ENCODE data around the gene RPS6KA1. TPM values are rescaled to one million over a fixed set of nuclear protein-coding genes. Genes with fewer than 3 reads are reported as not detected.

The RPS6KA1 gene
- total and polyA plus RNA-seq, 2 experiments from 2014 or later = 1.2 to 1.7 TPM

GRCh38 chr1:26530895-26531598 lies 1.5 kb downstream of the RPS6KA1 start:
- H3K4me3 ChIP-seq = no peak overlapping the region
- H3K4me1 ChIP-seq (ENCODE audit: insufficient read depth) = no peaks in the 10 kb centered on the region
- H3K9me3 ChIP-seq (ENCODE audit: low read depth) = no peaks in the 10 kb centered on the region
- TF ChIP-seq EZH2phosphoT487 (IDR thresholded peaks at IDR 0.05; ENCODE audit: insufficient read depth, low read depth) = no peak
- no peak for TF ChIP-seq EZH2 (IDR thresholded peaks at IDR 0.05; ENCODE audit: insufficient read depth, poor library complexity, severe bottlenecking)
- H3K27ac ChIP-seq = no peak overlapping the region
- H3K79me2 ChIP-seq (ENCODE audit: insufficient read depth) = no peaks in the 10 kb centered on the region
- no peaks in the 10 kb centered on the region for H3K27me3 ChIP-seq (replicated peaks; ENCODE audit: insufficient read depth)
- H3K9me2 ChIP-seq (ENCODE audit: insufficient read depth) = no peaks in the 10 kb centered on the region
- in situ Hi-C loops (cut with MboI) = no loop called here
- peak; percentile 55 for DNase-seq
- no peak overlapping the region for H2AFZ ChIP-seq
- WGBS, 2 experiments (ENCODE audit: low coverage in 1 of 2, low lambda C conversion rate in 2 of 2, missing lambda C conversion rate in 2 of 2) = 88 to 93% methylated on average over 9 of the region's 9 CpGs
- no peaks in the 10 kb centered on the region for H3F3A ChIP-seq (ENCODE audit: insufficient read depth)
- H4K20me1 ChIP-seq (ENCODE audit: insufficient read depth) = no peaks in the 10 kb centered on the region
- no peak overlapping the region for H3K9ac ChIP-seq
- H3K4me2 ChIP-seq (ENCODE audit: unreplicated experiment) = no peak overlapping the region
- no peaks in the 10 kb centered on the region for H3K36me3 ChIP-seq (ENCODE audit: low read depth)

- DNase-seq = no peak
- no peaks in the 10 kb centered on the region for H3K79me2 ChIP-seq (ENCODE audit: insufficient read depth)
Observed at GRCh38 chr1:26531651-26532131, 2.1 kb downstream of the RPS6KA1 start.

GRCh38 chr1:26533951-26534509 lies 4.5 kb downstream of the RPS6KA1 start:
- TF ChIP-seq EZH2phosphoT487 (IDR thresholded peaks at IDR 0.05; ENCODE audit: insufficient read depth, low read depth) (no peak), EZH2 (IDR thresholded peaks at IDR 0.05; ENCODE audit: insufficient read depth, poor library complexity, severe bottlenecking) (no peak)
- Histone ChIP-seq H3K9ac (no peak overlapping the region), H3K27ac (no peak overlapping the region), H3K4me1 (ENCODE audit: insufficient read depth) (no peaks in the 10 kb centered on the region), H3K9me2 (ENCODE audit: insufficient read depth) (no peaks in the 10 kb centered on the region), H3K27me3 (replicated peaks; ENCODE audit: insufficient read depth) (no peaks in the 10 kb centered on the region), H3K9me3 (ENCODE audit: low read depth) (no peaks in the 10 kb centered on the region), H3K4me2 (ENCODE audit: unreplicated experiment) (no peak overlapping the region), H3K4me3 (no peak overlapping the region), H4K20me1 (ENCODE audit: insufficient read depth) (no peaks in the 10 kb centered on the region), H3K36me3 (ENCODE audit: low read depth) (no peaks in the 10 kb centered on the region), H3F3A (ENCODE audit: insufficient read depth) (no peaks in the 10 kb centered on the region), H3K79me2 (ENCODE audit: insufficient read depth) (no peaks in the 10 kb centered on the region), H2AFZ (no peak overlapping the region)
- DNase-seq = no peak
- WGBS, 2 experiments (ENCODE audit: low coverage in 1 of 2, low lambda C conversion rate in 2 of 2, missing lambda C conversion rate in 2 of 2) = 59 to 60% methylated on average over 5 of the region's 5 CpGs
- in situ Hi-C loops (cut with MboI) = no loop called here

More at GRCh38 chr1:26531651-26532131, 2.1 kb downstream of the RPS6KA1 start:
- Histone ChIP-seq H3K36me3 (ENCODE audit: low read depth) (no peaks in the 10 kb centered on the region), H3K27ac (no peak overlapping the region), H3K27me3 (replicated peaks; ENCODE audit: insufficient read depth) (no peaks in the 10 kb centered on the region), H3K4me3 (no peak overlapping the region), H3K9me3 (ENCODE audit: low read depth) (no peaks in the 10 kb centered on the region), H3F3A (ENCODE audit: insufficient read depth) (no peaks in the 10 kb centered on the region), H3K4me1 (ENCODE audit: insufficient read depth) (no peaks in the 10 kb centered on the region), H2AFZ (no peak overlapping the region), H3K4me2 (ENCODE audit: unreplicated experiment) (no peak overlapping the region), H3K9ac (no peak overlapping the region), H3K9me2 (ENCODE audit: insufficient read depth) (no peaks in the 10 kb centered on the region), H4K20me1 (ENCODE audit: insufficient read depth) (no peaks in the 10 kb centered on the region)
- WGBS, 2 experiments (ENCODE audit: low coverage in 1 of 2, low lambda C conversion rate in 2 of 2, missing lambda C conversion rate in 2 of 2) = 95 to 99% methylated on average over 12 of the region's 12 CpGs
- no peak for TF ChIP-seq EZH2phosphoT487 (IDR thresholded peaks at IDR 0.05; ENCODE audit: insufficient read depth, low read depth)
- TF ChIP-seq EZH2 (IDR thresholded peaks at IDR 0.05; ENCODE audit: insufficient read depth, poor library complexity, severe bottlenecking) = no peak
- in situ Hi-C loops (cut with MboI) = no loop called here

GRCh38 chr1:26535201-26535600 lies 5.6 kb downstream of the RPS6KA1 start:
- H3F3A ChIP-seq (ENCODE audit: insufficient read depth) = no peaks in the 10 kb centered on the region
- no peaks in the 10 kb centered on the region for H3K4me1 ChIP-seq (ENCODE audit: insufficient read depth)
- H2AFZ ChIP-seq = no peak overlapping the region
- no peak overlapping the region for H3K4me2 ChIP-seq (ENCODE audit: unreplicated experiment)
- in situ Hi-C loops (cut with MboI) = no loop called here
- no peaks in the 10 kb centered on the region for H4K20me1 ChIP-seq (ENCODE audit: insufficient read depth)
- no peaks in the 10 kb centered on the region for H3K9me3 ChIP-seq (ENCODE audit: low read depth)
- no peak for DNase-seq
- 20 to 30% methylated on average over 1 of the region's 1 CpG for WGBS, 2 experiments (ENCODE audit: low coverage in 1 of 2, low lambda C conversion rate in 2 of 2, missing lambda C conversion rate in 2 of 2)
- no peaks in the 10 kb centered on the region for H3K36me3 ChIP-seq (ENCODE audit: low read depth)
- no peaks in the 10 kb centered on the region for H3K79me2 ChIP-seq (ENCODE audit: insufficient read depth)
- no peak overlapping the region for H3K27ac ChIP-seq
- TF ChIP-seq EZH2phosphoT487 (IDR thresholded peaks at IDR 0.05; ENCODE audit: insufficient read depth, low read depth) = no peak
- H3K9me2 ChIP-seq (ENCODE audit: insufficient read depth) = no peaks in the 10 kb centered on the region
- H3K9ac ChIP-seq = no peak overlapping the region
- no peak overlapping the region for H3K4me3 ChIP-seq
- H3K27me3 ChIP-seq (replicated peaks; ENCODE audit: insufficient read depth) = no peaks in the 10 kb centered on the region

Measured in GM23248 (cell line).